HG03045 (cell line): ENCODE data around the gene CD36.
A peak's percentile ranks its signal among the peaks of the same experiment; 100 is the strongest.

Experiments
- ATAC-seq: cut with Tn5 transposase; IDR thresholded peaks from one replicate; pipeline ENCODE4 v1.9.1; 2021; ENCODE audit warnings: mild to moderate bottlenecking, moderate library complexity; ENCODE audit not compliant: unreplicated experiment

CD36 gene

DNA sequence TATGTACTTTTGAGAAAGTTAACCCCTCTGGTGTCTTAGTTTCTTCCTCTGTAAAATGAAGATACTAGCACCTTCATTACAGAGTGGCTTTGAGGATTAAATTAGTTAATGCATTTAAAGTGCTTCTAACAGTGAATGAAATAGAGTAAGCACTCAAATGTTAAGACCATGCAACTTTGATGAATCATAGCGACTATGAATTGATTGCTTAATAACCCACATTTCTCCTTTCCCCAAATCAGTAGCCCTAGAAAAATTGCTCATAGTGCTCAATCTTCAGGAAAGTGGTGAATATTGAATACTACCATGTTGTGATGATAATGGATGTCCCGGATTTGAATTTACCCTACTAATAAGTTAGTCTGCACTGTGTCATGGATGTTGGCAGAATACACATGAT is 48.1 kb downstream of the CD36 start:
- no peak for ATAC-seq

DNA sequence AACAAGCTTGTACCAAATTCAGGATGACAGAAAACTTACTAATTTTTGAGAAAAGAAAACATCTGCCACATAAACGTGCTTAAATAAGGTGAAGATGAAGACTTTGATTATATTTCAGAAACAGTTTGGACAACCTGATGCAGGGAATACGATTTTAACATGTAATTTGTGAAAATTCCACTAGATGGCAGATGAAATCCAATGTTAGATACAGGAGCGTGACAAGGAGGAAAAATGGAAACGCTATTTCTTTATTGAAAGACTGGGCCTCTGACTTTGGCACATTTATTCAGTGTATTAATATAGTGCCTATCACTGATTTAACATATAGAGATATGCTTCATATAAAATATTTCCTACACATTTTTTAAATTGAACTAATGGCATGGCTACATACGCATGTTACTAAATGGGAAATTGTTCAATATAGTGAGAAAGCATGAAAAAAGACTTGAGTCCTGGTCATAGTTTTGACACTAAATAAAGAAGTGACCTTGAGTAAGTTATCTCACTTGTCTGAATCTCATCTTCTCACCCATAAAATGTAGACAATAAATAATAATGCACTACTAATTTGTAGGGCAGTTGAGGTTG is 60.7 kb downstream of the CD36 start:
- ATAC-seq: peak; percentile 70

DNA sequence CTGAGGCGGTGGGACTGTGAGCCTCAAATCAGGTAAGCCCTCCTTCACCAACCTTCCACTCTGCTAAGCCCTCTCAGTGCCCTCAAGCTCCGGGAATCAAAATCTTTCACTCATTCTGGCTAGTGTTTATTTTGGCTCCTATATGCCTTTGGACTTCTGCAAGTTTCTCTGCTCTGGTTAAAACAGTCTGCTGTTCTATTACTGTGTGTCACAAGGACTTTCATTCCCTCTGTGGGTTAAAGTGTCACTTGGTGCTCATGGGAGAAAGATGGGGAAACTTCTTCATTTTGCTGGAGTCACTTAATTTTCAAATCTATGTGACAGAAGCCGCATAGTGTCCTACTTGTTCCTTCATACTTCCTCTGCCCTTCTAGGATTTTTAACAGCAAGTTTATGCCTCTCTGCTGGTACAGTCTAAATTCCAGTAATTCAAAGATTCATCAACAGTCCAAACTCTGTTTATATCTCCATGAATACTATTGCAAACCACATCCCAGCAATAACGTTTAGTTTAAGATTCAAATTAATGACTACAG is 61.3 kb downstream of the CD36 start:
- no peak for ATAC-seq

DNA sequence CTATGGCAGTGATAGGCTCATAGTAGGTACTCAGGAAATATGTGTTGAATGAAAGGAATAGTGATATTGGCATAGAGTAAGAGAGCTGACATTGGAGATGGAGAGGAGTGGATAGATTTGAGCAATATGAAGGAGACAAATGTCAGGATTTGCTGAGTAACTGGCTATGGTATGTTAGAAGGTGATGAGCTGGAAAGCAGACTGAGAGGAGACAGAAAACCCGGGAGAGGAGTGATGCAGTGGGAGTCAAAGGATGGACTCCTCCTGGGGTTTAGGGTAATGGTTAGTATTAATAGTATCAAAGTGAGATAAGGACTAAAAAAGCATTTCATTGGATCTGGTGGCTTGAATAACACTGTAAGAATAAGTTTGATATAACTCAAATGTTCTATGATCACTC is 64.8 kb downstream of the CD36 start:
- ATAC-seq: no peak

GRCh38 chr7:80705130-80705781 is 66.8 kb downstream of the CD36 start:
- no peak for ATAC-seq

DNA sequence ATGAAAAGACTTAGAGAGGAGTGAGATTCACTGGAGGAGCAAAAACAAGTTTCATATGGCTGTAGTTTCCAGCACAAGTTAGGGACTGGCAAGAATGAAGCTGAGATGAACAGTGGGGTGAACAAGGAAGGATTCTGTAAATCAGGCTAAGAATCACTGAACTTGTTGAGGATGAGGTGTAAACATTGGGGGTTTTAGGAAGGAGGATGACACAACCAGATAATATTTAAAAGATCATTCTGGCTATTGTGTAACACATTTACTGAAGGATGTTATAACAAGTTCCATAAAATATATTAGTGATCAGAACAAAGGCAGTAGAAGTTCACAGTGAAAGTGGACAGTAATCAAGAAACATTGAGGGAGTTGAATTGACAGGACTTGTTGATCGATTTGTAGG is 68.9 kb downstream of the CD36 start:
- no peak for ATAC-seq

- no peak for ATAC-seq
Observed at GRCh38 chr7:80708123-80708522, 69.7 kb downstream of the CD36 start.

GRCh38 chr7:80711531-80711930 is 73.1 kb downstream of the CD36 start:
- ATAC-seq: no peak

DNA sequence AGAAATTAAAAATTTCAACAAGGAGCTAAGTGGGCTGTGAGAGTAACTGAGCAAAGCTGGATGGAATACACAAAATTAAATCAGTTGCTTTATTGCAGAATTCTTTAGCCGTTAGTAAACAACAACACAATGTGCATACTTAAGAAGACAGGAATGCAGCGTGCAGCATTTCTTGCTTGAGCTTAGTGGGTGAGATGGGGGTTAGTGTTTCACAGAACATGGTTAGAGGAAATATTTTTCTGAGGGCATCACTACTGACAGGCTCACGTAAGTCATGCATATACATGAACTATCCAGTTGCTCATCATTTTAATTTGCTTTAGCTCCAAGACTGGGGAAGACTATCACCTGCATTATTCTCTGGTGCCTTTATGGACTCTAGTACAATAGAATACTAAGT is 80.8 kb downstream of the CD36 start:
- no peak for ATAC-seq

DNA sequence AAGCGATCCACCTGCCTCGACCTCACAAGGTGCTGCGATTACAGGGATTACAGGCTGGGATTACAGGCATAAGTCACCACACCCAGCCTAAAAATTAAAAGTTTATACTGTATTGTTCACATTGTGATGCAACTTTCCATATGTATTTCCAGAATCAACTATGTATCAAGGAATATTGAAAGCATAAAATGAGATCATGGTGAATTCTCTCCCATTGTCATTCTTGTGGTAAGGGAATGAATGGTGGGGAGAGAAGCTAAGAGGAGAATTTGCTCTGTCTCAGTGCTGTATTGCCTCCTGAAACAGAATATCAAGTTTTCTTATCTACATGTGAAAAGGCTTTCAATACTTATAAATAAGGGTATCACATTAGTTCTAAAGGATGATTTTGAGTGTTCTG is 81.7 kb downstream of the CD36 start:
- ATAC-seq: no peak

DNA sequence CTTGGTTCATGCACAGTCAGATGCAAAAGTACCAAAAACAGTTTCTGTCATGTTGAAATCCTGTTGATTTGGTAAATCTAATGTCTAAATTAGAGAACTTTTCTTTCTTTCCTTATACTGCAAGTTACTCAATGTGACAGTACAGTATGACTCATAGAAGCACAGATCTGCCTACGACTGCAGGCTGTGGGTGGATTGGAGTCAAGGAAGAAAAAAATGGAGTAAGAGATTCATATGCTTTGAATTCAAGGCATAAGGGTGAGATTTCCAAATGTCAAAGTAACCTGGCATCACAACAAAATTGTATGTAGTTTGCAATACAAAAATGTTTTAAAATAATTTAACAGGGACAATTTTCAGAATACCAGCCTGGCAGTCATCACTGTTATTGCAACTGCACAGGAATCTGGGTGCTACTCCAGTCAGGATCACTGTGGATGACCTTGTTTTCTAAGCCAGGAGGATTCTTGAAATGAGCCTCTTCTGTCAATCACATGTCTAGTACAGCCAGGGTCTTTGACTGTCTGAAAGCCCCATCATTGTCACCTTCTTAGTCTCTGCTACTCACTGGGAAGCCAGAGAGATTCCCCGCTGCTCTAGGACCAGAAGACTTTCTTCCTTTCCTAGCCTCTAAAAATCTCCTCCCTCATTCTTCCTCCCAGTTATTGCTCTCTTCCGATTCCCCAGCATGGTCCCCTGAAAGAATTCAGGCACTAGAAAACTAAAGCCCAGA is 83.6 kb downstream of the CD36 start:
- no peak for ATAC-seq

- no peak for ATAC-seq
Observed at GRCh38 chr7:80722616-80723195, 84.3 kb downstream of the CD36 start.

- ATAC-seq: no peak
Observed at GRCh38 chr7:80724249-80724871, 85.9 kb downstream of the CD36 start.

DNA sequence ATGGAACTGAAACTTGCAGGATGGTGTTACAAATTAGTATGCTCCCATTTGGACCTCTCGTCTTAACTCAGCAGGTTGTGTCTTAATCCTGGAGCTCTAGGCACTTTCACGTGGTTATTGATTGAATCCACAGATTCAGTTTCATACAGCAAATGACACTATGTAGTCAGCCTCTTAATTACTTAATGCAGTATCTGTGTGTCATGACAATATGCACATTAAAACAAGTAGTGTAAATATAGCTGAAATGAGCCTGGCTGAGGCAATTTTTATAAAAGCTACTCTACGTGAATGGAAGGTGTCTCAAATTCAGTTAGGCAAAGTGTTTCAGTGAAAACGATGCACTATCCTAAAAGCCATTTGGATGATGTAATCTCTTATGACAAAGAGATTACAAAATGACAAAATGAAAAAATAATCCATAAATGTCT is 86.8 kb downstream of the CD36 start:
- ATAC-seq: no peak
